Left kidney (tissue), 2 donors: ENCODE measurements around the gene UROC1. TPM values are rescaled to one million over a fixed set of nuclear protein-coding genes. Genes with fewer than 3 reads are reported as not detected.
"Not testable (repeated sequence)": the region's sequence is repeated elsewhere in the genome, so short reads cannot be mapped to it uniquely, and the experiment has no call there.

ENCODE experiments used
- DNase-seq: peaks from one replicate; pipeline ENCODE4 v3.0.0-alpha.2; 2013
- polyA plus RNA-seq: library from polyadenylated mRNA; unstranded; fragments of 120-200 nt; gene quantifications from one replicate; pipeline ENCODE4 v1.2.1, GENCODE V29; 2013; ENCODE audit not compliant: insufficient read length

UROC1 gene
- polyA plus RNA-seq, 1 donor: 0.15 TPM

- no peak for DNase-seq
Observed at GRCh38 chr3:126547721-126548120, 30.1 kb upstream of the UROC1 start.

- no peak for DNase-seq
Observed at GRCh38 chr3:126546549-126547239, 29.1 kb upstream of the UROC1 start.

GRCh38 chr3:126546013-126546412 lies 28.4 kb upstream of the UROC1 start:
- DNase-seq: no peak

GRCh38 chr3:126545544-126545943 lies 28.0 kb upstream of the UROC1 start:
- DNase-seq: no peak

- DNase-seq: no peak
Observed at GRCh38 chr3:126544596-126545281, 27.2 kb upstream of the UROC1 start.

GRCh38 chr3:126543457-126544061 lies 26.0 kb upstream of the UROC1 start:
- no peak for DNase-seq

GRCh38 chr3:126542340-126543241 lies 25.0 kb upstream of the UROC1 start:
- no peak for DNase-seq

GRCh38 chr3:126541628-126542339 lies 24.2 kb upstream of the UROC1 start:
- no peak for DNase-seq

- DNase-seq: no peak
Observed at GRCh38 chr3:126540951-126541627, 23.5 kb upstream of the UROC1 start.

- DNase-seq: no peak
Observed at GRCh38 chr3:126540342-126540849, 22.8 kb upstream of the UROC1 start.

- DNase-seq: no peak
Observed at GRCh38 chr3:126539558-126540250, 22.1 kb upstream of the UROC1 start.

GRCh38 chr3:126538966-126539365 lies 21.4 kb upstream of the UROC1 start:
- no peak for DNase-seq

GRCh38 chr3:126538316-126538715 lies 20.7 kb upstream of the UROC1 start:
- DNase-seq: no peak

- DNase-seq: no peak
Observed at GRCh38 chr3:126537730-126538281, 20.2 kb upstream of the UROC1 start.

GRCh38 chr3:126537116-126537729 lies 19.6 kb upstream of the UROC1 start:
- DNase-seq: no peak

GRCh38 chr3:126536126-126536525 lies 18.6 kb upstream of the UROC1 start:
- DNase-seq: no peak

- DNase-seq: no peak
Observed at GRCh38 chr3:126535636-126536035, 18.1 kb upstream of the UROC1 start.

- DNase-seq: not testable (repeated sequence)
Observed at GRCh38 chr3:126534716-126535115, 17.1 kb upstream of the UROC1 start.

- no peak for DNase-seq
Observed at GRCh38 chr3:126533506-126533905, 15.9 kb upstream of the UROC1 start.

GRCh38 chr3:126531051-126531330 lies 13.4 kb upstream of the UROC1 start:
- no peak for DNase-seq
